B cell (primary cell): ENCODE data around the gene ADD3. TPM values are rescaled to one million over a fixed set of nuclear protein-coding genes. Genes with fewer than 3 reads are reported as not detected.

Experiments used
- ATAC-seq: fragments of 200-7000 bp; cut with Tn5 transposase; one replicate; pipeline ENCODE4 v1.10.0; 2021; ENCODE audit warnings: low read depth, mild to moderate bottlenecking, moderate number of reproducible peaks, moderate library complexity
- CTCF ChIA-PET: fragments of 350-600 bp; sonication (Branson Sonifier 250); formaldehyde crosslinking; loops from one replicate; lab custom pipeline; 2021; ENCODE audit warnings: antibody characterized with exemption, inconsistent platforms; lab: Charles Lee
- POLR2A ChIA-PET: fragments of 350-600 bp; sonication (Branson Sonifier 250); formaldehyde crosslinking; loops from one replicate; lab custom pipeline; 2021; ENCODE audit warnings: antibody characterized with exemption; lab: Charles Lee
- DNase-seq: peaks from one replicate; pipeline ENCODE4 v3.0.0; 2013
- H2AFZ ChIP-seq: 2 replicates; pipeline ENCODE4 v1.6.1; 2012; ENCODE audit warnings: mild to moderate bottlenecking, low read depth, low read length; ENCODE audit not compliant: insufficient read depth, poor library complexity, severe bottlenecking
- H3K27ac ChIP-seq, 2 donors: 1 replicate in 1 of 2; 2 replicates in 1 of 2; pipeline ENCODE4 v1.5.1; 2012 to 2013; ENCODE audit warnings: low read length in 2 of 2, mild to moderate bottlenecking in 2 of 2, moderate library complexity in 1 of 2
- H3K27me3 ChIP-seq, 4 experiments: fragments of 200-600 bp in 1 of 4; sonication (generic) in 1 of 4; replicated peaks in 1 of 4; 1 replicate in 2 of 4; 2 replicates in 2 of 4; pipeline versions ENCODE4 v1.6.1 to v1.7.0; 2013 to 2016; ENCODE audit warnings: low read length in 3 of 4, mild to moderate bottlenecking in 2 of 4, mixed read lengths in 1 of 4, moderate library complexity in 1 of 4; ENCODE audit not compliant: insufficient read depth in 4 of 4, control insufficient read depth in 3 of 4; ENCODE audit errors: control extremely low read depth in 1 of 4
- H3K36me3 ChIP-seq, 2 experiments: replicated peaks in 1 of 2; 1 replicate in 1 of 2; 2 replicates in 1 of 2; pipeline versions ENCODE4 v1.6.1 to v1.7.1; 2013; ENCODE audit warnings: low read length in 1 of 2; ENCODE audit not compliant: insufficient read depth in 2 of 2, control insufficient read depth in 1 of 2; ENCODE audit errors: control extremely low read depth in 1 of 2, extremely low read depth in 1 of 2
- H3K4me1 ChIP-seq, 2 donors: fragments of 200-600 bp in 1 of 2; sonication (generic) in 1 of 2; 1 replicate in 1 of 2; 2 replicates in 1 of 2; pipeline versions ENCODE4 v1.5.1 to v1.6.1; 2013 to 2017; ENCODE audit warnings: low read length in 2 of 2; ENCODE audit not compliant: control insufficient read depth in 2 of 2, insufficient read depth in 2 of 2
- H3K4me2 ChIP-seq: replicated peaks from 2 replicates; pipeline ENCODE3; 2012; ENCODE audit warnings: mild to moderate bottlenecking, low read depth, low read length; ENCODE audit not compliant: poor library complexity, severe bottlenecking
- H3K4me3 ChIP-seq, 5 experiments: fragments of 200-600 bp in 1 of 5; sonication (generic) in 1 of 5; 1 replicate in 3 of 5; 2 replicates in 2 of 5; pipeline versions ENCODE4 v1.5.1 to v1.7.0; 2011 to 2016; ENCODE audit warnings: low read length in 4 of 5, mild to moderate bottlenecking in 4 of 5, low read depth in 2 of 5, control low read depth in 1 of 5, moderate library complexity in 1 of 5; ENCODE audit not compliant: insufficient read depth in 1 of 5; ENCODE audit errors: control extremely low read depth in 1 of 5, extremely low read depth in 1 of 5
- H3K79me2 ChIP-seq: fragments of 200-600 bp; sonication (generic); one replicate; pipeline ENCODE4 v1.6.0; 2016; ENCODE audit warnings: low read length; ENCODE audit not compliant: control insufficient read depth, insufficient read depth
- H3K9ac ChIP-seq: fragments of 200-600 bp; sonication (generic); 2 replicates; pipeline ENCODE4 v1.6.1; 2017; ENCODE audit warnings: mild to moderate bottlenecking, low read length, moderate library complexity
- H3K9me3 ChIP-seq, 3 donors: one replicate each; pipeline versions ENCODE4 v1.6.1 to v1.7.1; 2013; ENCODE audit warnings: low read length in 2 of 3; ENCODE audit not compliant: control insufficient read depth in 2 of 3, insufficient read depth in 1 of 3; ENCODE audit errors: control extremely low read depth in 1 of 3
- H4K20me1 ChIP-seq: 2 replicates; pipeline ENCODE4 v1.6.0; 2012; ENCODE audit warnings: mild to moderate bottlenecking, low read length; ENCODE audit not compliant: insufficient read depth, control insufficient read depth, poor library complexity, severe bottlenecking
- H3K27ac Mint-ChIP-seq: one replicate; pipeline ENCODE4 v1.8.0; 2021; ENCODE audit warnings: mixed read lengths
- H3K27me3 Mint-ChIP-seq: one replicate; pipeline ENCODE4 v1.8.0; 2021; ENCODE audit warnings: mixed read lengths
- H3K4me1 Mint-ChIP-seq: one replicate; pipeline ENCODE4 v1.8.0; 2021; ENCODE audit warnings: mixed read lengths
- H3K4me3 Mint-ChIP-seq: one replicate; pipeline ENCODE4 v1.8.0; 2021; ENCODE audit warnings: mixed read lengths
- H3K9me3 Mint-ChIP-seq: one replicate; pipeline ENCODE4 v1.8.0; 2022; ENCODE audit warnings: mixed read lengths; ENCODE audit not compliant: insufficient read depth
- EZH2 ChIP-seq: IDR thresholded peaks from 2 replicates; pipeline ENCODE4 v1.6.1; 2012; ENCODE audit warnings: borderline replicate concordance, low read depth, mild to moderate bottlenecking, moderate library complexity, low read length; ENCODE audit not compliant: insufficient read depth, poor library complexity, severe bottlenecking
- WGBS: methylation state at CpG from one replicate; pipeline ENCODE4 v1.1.5; 2013; ENCODE audit warnings: missing lambda C conversion rate; ENCODE audit not compliant: insufficient coverage; 5-methylcytosine and 5-hydroxymethylcytosine counted together
- intact Hi-C: fragments of 100-400 bp; cut with micrococcal nuclease; formaldehyde crosslinking; loops from one replicate; pipeline ENCODE4 v1.10.0; 2022
- polyA plus RNA-seq: library from polyadenylated mRNA; depleted of rRNA; stranded (reverse); fragments of >200 nt; gene quantifications from 2 replicates; pipeline ENCODE4 v1.2.3, GENCODE V29; 2012
- total RNA-seq, 2 donors: library from RNA; stranded (reverse); fragments of 120-200 nt in 1 of 2; gene quantifications; 1 replicate in 1 of 2; 2 replicates in 1 of 2; pipeline versions ENCODE4 v1.2.3 to v1.2.4, GENCODE V29; 2013 to 2022
- TF ChIP-seq, protein P1 (sequence below): fragments of 200-600 bp; IDR thresholded peaks from one replicate; pipeline ENCODE4 v1.8.0; 2022; ENCODE audit warnings: antibody characterized with exemption, mild to moderate bottlenecking

ADD3 gene
- total and polyA plus RNA-seq, 2 donors (not counting 1 experiment from before 2014, with no cell fraction given): 156 to 185 TPM

DNA sequence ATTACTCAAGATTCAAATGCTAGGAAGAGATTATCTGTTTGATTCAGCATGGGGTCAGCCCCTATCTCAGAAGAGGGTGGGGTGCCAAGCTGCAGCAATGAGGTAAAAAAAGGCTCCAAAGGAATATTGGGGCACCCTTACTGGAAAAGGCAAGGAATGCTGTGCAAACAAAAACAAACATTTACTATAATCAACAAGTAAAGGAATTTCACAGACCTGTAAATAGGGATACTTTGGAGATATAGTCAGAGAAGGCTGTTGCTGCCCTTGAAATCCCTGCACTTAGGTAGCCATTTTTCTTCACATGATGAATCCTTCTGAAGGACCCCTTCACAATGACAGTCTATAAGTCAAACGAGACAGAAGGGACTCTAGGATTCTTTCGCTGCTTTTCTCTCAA is 10.6 kb upstream of the ADD3 start:
- H4K20me1 ChIP-seq: no peaks in the 10 kb centered on the region
- DNase-seq: no peak
- H3K9me3 ChIP-seq: no peaks in the 10 kb centered on the region
- peak overlapping the region; percentile 47 for H3K9ac ChIP-seq
- intact Hi-C loops: no loop called here
- no peaks in the 10 kb centered on the region for H3K27me3 ChIP-seq
- TF ChIP-seq, protein P1, sequence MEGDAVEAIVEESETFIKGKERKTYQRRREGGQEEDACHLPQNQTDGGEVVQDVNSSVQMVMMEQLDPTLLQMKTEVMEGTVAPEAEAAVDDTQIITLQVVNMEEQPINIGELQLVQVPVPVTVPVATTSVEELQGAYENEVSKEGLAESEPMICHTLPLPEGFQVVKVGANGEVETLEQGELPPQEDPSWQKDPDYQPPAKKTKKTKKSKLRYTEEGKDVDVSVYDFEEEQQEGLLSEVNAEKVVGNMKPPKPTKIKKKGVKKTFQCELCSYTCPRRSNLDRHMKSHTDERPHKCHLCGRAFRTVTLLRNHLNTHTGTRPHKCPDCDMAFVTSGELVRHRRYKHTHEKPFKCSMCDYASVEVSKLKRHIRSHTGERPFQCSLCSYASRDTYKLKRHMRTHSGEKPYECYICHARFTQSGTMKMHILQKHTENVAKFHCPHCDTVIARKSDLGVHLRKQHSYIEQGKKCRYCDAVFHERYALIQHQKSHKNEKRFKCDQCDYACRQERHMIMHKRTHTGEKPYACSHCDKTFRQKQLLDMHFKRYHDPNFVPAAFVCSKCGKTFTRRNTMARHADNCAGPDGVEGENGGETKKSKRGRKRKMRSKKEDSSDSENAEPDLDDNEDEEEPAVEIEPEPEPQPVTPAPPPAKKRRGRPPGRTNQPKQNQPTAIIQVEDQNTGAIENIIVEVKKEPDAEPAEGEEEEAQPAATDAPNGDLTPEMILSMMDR: no peak
- TF ChIP-seq EZH2: no peak
- ATAC-seq: no peak
- no peaks in the 10 kb centered on the region for H3K36me3 ChIP-seq
- peaks cover 36 to 39% of the 10 kb centered on the region in 2 donors for H3K4me1 ChIP-seq
- ChIA-PET POLR2A (interaction anchor here (1.2 kb wide), 1 partner anchor 10 kb away, joined by 4 read pairs; the partner anchor contains the start of gene ADD3), CTCF (interaction anchor here (0.7 to 1.4 kb wide), 3 partner anchors 8 to 63 kb away, joined by 3 to 4 read pairs (median 3); partner anchors contain the start of gene ADD3)
- peak overlapping the region in 1 of 5 experiments; percentile 42 for H3K4me3 ChIP-seq
- H3K4me3 Mint-ChIP-seq: no peak overlapping the region
- H3K27ac Mint-ChIP-seq: no peak overlapping the region
- H3K4me2 ChIP-seq: peak overlapping the region; percentile 67
- WGBS: no CpG with 5 or more reads among the region's 2 CpGs
- H2AFZ ChIP-seq: peak overlapping the region; percentile 48
- no peaks in the 10 kb centered on the region for H3K27me3 Mint-ChIP-seq
- H3K9me3 Mint-ChIP-seq: no peaks in the 10 kb centered on the region
- H3K79me2 ChIP-seq: no peaks in the 10 kb centered on the region
- H3K27ac ChIP-seq: peak overlapping the region in 1 of 2 donors; percentile 62
- peaks cover 48% of the 10 kb centered on the region for H3K4me1 Mint-ChIP-seq

DNA sequence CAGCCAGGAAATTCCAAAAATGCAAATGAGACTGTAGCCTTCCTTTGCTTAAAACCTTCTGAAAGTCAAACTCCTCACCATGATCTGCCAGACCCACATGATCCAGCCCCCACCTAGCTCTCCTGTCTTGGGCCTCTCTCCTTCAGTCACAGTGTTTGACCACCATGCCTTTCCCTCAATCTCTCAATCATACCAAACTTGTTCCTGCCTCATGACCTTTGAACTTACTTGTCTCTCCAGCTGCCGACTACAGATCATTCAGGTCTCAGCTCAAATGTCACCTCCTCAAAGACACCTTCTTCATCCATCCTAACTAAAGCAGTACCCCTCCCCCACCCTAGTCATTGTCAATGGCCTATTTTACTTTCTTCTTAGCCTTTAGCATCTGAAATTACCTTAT is 9.3 kb upstream of the ADD3 start:
- no peak for DNase-seq
- Histone ChIP-seq H3K9me3 (no peaks in the 10 kb centered on the region), H3K36me3 (no peaks in the 10 kb centered on the region), H3K27me3 (no peaks in the 10 kb centered on the region), H3K4me2 (no peak overlapping the region), H3K79me2 (no peaks in the 10 kb centered on the region), H4K20me1 (no peaks in the 10 kb centered on the region), H2AFZ (no peak overlapping the region), H3K9ac (no peak overlapping the region), H3K4me1 (peaks cover 39 to 41% of the 10 kb centered on the region in 2 donors), H3K4me3 (no peak overlapping the region), H3K27ac (no peak overlapping the region)
- no peaks in the 10 kb centered on the region for H3K9me3 Mint-ChIP-seq
- 78% methylated on average over 1 of the region's 1 CpG for WGBS
- H3K4me1 Mint-ChIP-seq: peaks cover 51% of the 10 kb centered on the region
- intact Hi-C loops: no loop called here
- ChIA-PET POLR2A (interaction anchor here (1.1 kb wide), 1 partner anchor 9 kb away, joined by 3 read pairs; no protein-coding TSS in a partner anchor), CTCF (interaction anchor here (1.1 to 1.9 kb wide), 3 partner anchors 9 to 10 kb away, joined by 3 to 7 read pairs (median 3); partner anchors contain the start of gene ADD3)
- H3K27ac Mint-ChIP-seq: no peak overlapping the region
- TF ChIP-seq, protein P1: no peak
- no peak for TF ChIP-seq EZH2
- no peaks in the 10 kb centered on the region for H3K27me3 Mint-ChIP-seq
- no peak for ATAC-seq
- peak overlapping the region; percentile 11 for H3K4me3 Mint-ChIP-seq
